Measurements from ENCODE around the gene KIF21B.
"Not testable (repeated sequence)": the region's sequence is repeated elsewhere in the genome, so short reads cannot be mapped to it uniquely, and the experiment has no call there.

The KIF21B gene

GRCh38 chr1:200962631-200963030, 60.9 kb downstream of the KIF21B start:
- TF ChIP-seq CTCF (IDR thresholded peaks at IDR 0.05), result no peak
- H2AFZ ChIP-seq, result no peak overlapping the region
- H3K27me3 ChIP-seq (ENCODE audit: control insufficient read depth, insufficient read depth, low read length), result no peaks in the 10 kb centered on the region
- no peak overlapping the region for H3K9ac ChIP-seq
- no peaks in the 10 kb centered on the region for H3K79me2 ChIP-seq
- no peaks in the 10 kb centered on the region for H3K4me1 ChIP-seq
- H3K36me3 ChIP-seq (ENCODE audit: control insufficient read depth, insufficient read depth, low read length), result no peaks in the 10 kb centered on the region
- no peak overlapping the region for H3K27ac ChIP-seq
- no peak overlapping the region for H3K4me3 ChIP-seq (ENCODE audit: low read depth, low read length)
- no peak overlapping the region for H3K4me2 ChIP-seq (ENCODE audit: low read length)
- no peaks in the 10 kb centered on the region for H3K9me3 ChIP-seq (ENCODE audit: control insufficient read depth, low read length)

GRCh38 chr1:200962151-200962550, 61.4 kb downstream of the KIF21B start:
- H3K36me3 ChIP-seq (ENCODE audit: control insufficient read depth, insufficient read depth, low read length); H3K4me2 ChIP-seq (ENCODE audit: low read length); H3K4me3 ChIP-seq (ENCODE audit: low read depth, low read length); H3K27me3 ChIP-seq (ENCODE audit: control insufficient read depth, insufficient read depth, low read length); H3K27ac ChIP-seq; H3K4me1 ChIP-seq; H3K9ac ChIP-seq; H3K9me3 ChIP-seq (ENCODE audit: control insufficient read depth, low read length); H2AFZ ChIP-seq; H3K79me2 ChIP-seq: not testable (repeated sequence)

GRCh38 chr1:200960948-200961340, 62.6 kb downstream of the KIF21B start:
- Histone ChIP-seq H3K27me3 (ENCODE audit: control insufficient read depth, insufficient read depth, low read length) (no peaks in the 10 kb centered on the region), H3K9me3 (ENCODE audit: control insufficient read depth, low read length) (no peaks in the 10 kb centered on the region), H3K36me3 (ENCODE audit: control insufficient read depth, insufficient read depth, low read length) (no peaks in the 10 kb centered on the region), H3K9ac (no peak overlapping the region), H3K4me3 (ENCODE audit: low read depth, low read length) (no peak overlapping the region), H3K4me2 (ENCODE audit: low read length) (no peak overlapping the region), H3K4me1 (no peaks in the 10 kb centered on the region), H3K27ac (no peak overlapping the region), H2AFZ (no peak overlapping the region), H3K79me2 (no peaks in the 10 kb centered on the region)
- TF ChIP-seq CTCF (IDR thresholded peaks at IDR 0.05), result no peak

GRCh38 chr1:200960236-200960947, 63.1 kb downstream of the KIF21B start:
- H3K79me2 ChIP-seq, result no peaks in the 10 kb centered on the region
- no peak overlapping the region for H2AFZ ChIP-seq
- no peak overlapping the region for H3K27ac ChIP-seq
- H3K4me3 ChIP-seq (ENCODE audit: low read depth, low read length), result no peak overlapping the region
- no peak for TF ChIP-seq CTCF (IDR thresholded peaks at IDR 0.05)
- no peaks in the 10 kb centered on the region for H3K9me3 ChIP-seq (ENCODE audit: control insufficient read depth, low read length)
- no peak overlapping the region for H3K9ac ChIP-seq
- no peaks in the 10 kb centered on the region for H3K27me3 ChIP-seq (ENCODE audit: control insufficient read depth, insufficient read depth, low read length)
- no peaks in the 10 kb centered on the region for H3K36me3 ChIP-seq (ENCODE audit: control insufficient read depth, insufficient read depth, low read length)
- H3K4me1 ChIP-seq, result no peaks in the 10 kb centered on the region
- H3K4me2 ChIP-seq (ENCODE audit: low read length), result no peak overlapping the region

- no peaks in the 10 kb centered on the region for H3K4me1 ChIP-seq
- H3K79me2 ChIP-seq, result no peaks in the 10 kb centered on the region
Measured at GRCh38 chr1:200959411-200959921, 64.0 kb downstream of the KIF21B start.

More at GRCh38 chr1:200959411-200959921, 64.0 kb downstream of the KIF21B start:
- Histone ChIP-seq H2AFZ (no peak overlapping the region), H3K27ac (no peak overlapping the region), H3K36me3 (ENCODE audit: control insufficient read depth, insufficient read depth, low read length) (no peaks in the 10 kb centered on the region), H3K27me3 (ENCODE audit: control insufficient read depth, insufficient read depth, low read length) (no peaks in the 10 kb centered on the region), H3K4me3 (ENCODE audit: low read depth, low read length) (no peak overlapping the region), H3K4me2 (ENCODE audit: low read length) (no peak overlapping the region), H3K9ac (no peak overlapping the region), H3K9me3 (ENCODE audit: control insufficient read depth, low read length) (no peaks in the 10 kb centered on the region)
- no peak for TF ChIP-seq CTCF (IDR thresholded peaks at IDR 0.05)
